HG03558 (cell line): Measurements from ENCODE around the gene CDH19.

Experiments used
- ATAC-seq: cut with Tn5 transposase; IDR thresholded peaks from one replicate; pipeline ENCODE4 v1.9.1; 2021; ENCODE audit warnings: moderate number of reproducible peaks; ENCODE audit not compliant: unreplicated experiment; ENCODE audit errors: extremely low read depth

CDH19 gene, protein sequence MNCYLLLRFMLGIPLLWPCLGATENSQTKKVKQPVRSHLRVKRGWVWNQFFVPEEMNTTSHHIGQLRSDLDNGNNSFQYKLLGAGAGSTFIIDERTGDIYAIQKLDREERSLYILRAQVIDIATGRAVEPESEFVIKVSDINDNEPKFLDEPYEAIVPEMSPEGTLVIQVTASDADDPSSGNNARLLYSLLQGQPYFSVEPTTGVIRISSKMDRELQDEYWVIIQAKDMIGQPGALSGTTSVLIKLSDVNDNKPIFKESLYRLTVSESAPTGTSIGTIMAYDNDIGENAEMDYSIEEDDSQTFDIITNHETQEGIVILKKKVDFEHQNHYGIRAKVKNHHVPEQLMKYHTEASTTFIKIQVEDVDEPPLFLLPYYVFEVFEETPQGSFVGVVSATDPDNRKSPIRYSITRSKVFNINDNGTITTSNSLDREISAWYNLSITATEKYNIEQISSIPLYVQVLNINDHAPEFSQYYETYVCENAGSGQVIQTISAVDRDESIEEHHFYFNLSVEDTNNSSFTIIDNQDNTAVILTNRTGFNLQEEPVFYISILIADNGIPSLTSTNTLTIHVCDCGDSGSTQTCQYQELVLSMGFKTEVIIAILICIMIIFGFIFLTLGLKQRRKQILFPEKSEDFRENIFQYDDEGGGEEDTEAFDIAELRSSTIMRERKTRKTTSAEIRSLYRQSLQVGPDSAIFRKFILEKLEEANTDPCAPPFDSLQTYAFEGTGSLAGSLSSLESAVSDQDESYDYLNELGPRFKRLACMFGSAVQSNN

DNA sequence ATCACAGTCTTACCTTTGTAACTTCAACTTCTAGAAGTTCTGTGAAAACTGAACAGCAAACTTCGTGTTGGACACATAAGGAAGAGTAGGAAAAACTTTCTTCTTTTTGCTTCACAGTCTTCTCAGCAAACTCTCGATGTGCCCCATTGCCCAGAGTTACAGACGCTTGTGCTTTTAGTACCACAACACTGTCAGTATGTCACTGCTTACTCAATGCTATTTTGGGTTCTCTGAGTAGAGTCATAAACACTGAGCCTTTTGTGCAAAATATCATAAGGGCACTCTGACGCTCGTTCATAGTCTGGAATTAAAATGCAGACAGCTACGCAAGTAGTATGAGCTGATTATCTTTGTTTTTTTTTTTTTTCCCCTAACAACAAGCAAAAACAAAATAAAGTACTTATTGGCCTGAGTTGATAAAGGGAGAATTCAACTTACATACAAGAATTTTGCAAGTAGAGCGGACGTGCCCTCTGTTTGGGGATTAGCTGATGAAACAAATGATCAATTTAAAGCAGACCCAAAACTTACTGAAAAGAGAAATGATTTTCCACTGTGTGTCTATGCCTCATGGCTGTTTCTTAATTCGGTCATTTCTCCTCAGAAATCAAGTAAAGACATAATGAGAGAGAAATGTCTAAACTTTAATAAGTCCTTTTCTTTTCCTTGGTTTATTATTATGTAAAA, at the start of gene CDH19:
CDH19 (minus strand) TSS at position 150 of the 687 bp plus-strand sequence. CDS start 31,886 bp downstream, outside the sequence.
- no peak for ATAC-seq

DNA sequence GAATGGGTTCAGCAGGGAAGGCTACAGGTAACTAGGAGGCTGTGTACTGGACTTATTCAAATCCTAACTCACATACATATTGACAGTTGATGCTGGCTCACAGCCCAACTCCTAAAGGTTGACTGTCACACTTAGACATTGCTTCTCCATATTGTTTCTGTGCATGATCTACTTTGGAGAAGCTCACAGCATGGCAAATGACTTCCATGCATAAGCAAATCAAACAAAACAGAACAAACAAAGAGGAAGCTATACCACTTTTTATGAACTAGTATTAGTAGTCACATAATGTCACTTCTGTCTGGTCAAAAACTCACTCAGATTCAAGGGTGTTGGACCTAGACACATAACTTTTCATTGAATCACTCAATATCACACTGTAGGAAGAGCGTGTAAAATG, 43.8 kb upstream of the CDH19 start:
- no peak for ATAC-seq

DNA sequence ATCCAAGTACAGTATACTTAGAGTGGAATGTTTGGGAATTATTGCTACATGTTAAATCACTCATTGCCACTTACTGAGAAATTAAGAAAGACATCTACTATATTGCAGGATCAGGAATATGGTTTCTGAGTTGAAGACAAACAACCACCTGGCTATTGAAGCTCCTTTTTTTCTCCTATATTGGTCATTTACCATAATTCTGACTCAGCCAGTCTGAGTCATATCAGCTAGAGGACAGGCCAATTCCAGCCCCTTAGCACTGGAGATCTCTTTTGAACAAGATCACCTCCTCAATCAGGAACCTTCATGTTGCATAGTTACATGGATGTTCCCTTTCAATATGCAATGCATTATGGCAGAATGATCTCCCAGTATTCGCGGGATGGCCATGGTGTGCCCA, 42.7 kb upstream of the CDH19 start:
- no peak for ATAC-seq

DNA sequence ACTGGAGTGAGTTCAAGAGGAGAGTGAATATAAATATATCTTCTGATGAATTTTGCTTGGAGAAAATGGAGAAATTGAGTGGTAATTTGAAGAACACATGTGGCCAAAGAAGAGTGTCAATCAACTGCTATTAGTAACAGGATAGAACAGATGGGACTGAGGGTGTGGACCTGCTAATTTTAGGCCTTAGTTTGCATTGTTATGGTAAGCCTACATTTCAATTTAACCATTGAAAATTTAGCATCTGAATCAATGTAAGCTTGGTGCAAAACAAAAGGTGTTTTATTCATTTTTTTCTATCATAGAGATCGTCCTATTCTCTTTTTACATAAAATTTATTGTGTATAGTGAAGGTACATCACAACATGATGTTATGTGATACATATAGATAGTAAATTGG, 42.1 kb upstream of the CDH19 start:
- no peak for ATAC-seq

DNA sequence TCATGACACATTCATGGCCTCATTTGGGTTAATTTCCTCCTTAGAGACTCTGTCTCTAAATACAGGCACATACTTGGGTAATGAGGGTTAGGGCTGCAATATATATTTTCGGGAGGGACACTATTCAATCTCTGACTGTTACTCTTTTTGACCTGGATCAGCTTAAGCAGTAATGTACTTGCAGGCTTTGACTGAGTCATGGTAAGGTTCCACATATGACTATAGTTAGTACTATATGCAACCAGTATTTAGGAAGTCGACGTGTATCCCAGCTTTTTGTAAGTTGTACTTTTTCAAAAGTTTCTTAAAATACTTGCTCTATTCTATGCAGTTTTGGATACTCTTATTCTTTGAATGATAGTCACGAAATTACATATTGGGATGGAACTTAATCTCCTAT, 37.2 kb upstream of the CDH19 start:
- ATAC-seq, result no peak

DNA sequence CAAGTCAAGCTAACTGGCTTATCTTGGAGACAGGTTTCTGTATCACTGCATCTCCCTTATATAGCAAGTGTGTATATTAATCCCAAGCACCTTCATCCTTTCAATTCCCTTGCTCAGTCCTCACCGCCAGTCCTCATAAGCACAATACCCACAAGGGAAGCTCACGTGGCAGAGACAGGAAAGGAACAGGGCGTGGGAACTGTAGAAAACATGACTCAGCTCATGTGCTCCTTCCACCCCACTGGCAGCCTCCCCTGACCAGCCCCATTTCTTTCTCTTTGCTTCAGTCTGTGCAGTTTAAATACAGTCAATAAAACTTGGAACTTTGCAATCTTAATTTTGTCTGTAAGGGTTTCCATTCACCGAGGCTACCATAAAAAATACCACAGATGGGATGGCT, 36.5 kb upstream of the CDH19 start:
- ATAC-seq, result no peak

DNA sequence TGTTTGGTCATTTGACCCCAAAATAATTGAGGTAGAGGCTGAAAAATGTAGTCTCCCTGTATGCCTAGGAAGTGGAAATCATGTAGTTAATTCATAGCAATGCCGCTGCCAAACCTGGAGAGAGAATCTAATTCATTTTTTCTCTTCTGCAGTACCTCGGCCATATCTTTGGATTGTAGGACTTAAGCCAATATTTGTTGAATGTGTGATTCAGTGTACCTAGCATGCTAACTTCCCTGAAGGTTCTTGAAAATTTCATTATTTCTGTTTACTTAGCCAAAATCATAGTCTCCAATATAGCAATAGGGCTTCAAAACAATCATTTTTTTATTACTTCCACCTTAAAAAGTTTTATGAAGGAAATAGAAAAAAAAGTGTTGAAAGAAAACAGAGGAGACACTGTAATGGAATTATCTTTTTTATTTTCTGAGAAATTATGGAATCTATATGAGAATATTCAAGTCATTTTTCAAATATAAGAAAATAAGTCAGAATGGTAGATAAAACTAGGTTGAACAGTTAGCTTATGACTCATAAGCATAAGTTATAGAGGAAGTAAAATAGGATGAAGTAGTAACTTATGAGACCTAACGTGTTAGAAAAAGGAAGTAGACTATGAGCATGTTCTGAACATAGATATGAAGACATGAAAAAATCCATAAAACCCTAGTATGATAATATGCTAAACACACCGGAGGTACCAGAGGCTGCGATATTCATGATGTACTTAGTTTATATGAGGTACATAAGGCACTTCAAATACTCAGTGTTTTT, 35.2 kb upstream of the CDH19 start:
- ATAC-seq, result no peak

DNA sequence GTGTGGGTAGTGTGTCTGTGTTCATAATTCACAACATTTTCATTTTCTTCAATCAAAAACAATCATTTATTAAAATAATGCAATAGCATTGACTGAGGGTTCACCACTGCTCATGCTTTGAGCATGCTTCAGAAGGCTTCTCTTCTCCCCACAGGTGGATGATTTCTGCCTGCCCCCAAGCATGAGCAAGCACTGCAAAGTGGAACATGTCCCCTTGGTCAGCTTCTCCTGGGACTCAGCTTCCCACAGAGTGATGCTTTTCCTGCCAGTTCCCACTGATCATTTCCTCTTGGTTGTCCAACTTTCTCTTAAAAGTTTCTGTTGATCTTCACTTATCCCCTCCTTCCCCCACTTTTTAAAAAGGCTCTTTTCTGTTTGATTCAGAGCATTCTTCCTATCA, 31.5 kb upstream of the CDH19 start:
- ATAC-seq, result no peak

DNA sequence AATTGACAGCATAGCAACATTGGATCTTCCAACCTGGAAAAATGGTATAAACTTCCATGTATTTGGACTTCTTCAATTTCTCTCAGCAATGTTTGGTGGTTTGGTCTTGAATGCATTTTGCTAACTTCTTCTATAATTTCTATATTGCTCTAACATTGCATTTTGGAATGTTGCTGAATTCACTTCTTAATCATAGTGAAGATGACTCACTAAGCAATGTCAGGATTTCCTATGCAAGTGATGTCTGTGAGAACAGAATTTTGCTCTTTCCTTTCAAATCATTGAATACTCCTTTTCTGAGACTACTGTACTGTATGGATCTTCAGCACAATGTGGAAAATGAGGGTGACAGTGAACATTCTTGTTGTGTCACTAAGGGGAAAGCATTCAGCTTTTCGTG, 28.9 kb upstream of the CDH19 start:
- no peak for ATAC-seq

DNA sequence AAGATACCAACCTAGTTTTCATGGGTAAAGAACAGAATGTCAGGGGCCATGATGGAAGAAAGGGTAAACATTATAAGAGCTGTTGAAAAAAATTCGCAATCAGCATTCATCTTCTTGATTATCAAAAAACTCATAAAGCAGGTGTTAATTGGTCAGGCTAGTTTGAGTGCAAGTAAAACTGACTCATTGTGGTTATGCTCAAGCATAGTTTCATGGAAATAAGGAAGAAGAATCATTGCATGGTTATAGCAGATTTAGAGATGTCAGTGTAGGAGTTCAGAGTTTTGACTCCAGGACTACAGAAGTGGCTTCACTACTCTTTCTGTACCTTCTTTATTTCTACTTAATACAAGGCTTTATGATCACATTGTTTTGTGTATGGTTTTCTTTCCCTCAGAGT, 26.9 kb upstream of the CDH19 start:
- no peak for ATAC-seq

DNA sequence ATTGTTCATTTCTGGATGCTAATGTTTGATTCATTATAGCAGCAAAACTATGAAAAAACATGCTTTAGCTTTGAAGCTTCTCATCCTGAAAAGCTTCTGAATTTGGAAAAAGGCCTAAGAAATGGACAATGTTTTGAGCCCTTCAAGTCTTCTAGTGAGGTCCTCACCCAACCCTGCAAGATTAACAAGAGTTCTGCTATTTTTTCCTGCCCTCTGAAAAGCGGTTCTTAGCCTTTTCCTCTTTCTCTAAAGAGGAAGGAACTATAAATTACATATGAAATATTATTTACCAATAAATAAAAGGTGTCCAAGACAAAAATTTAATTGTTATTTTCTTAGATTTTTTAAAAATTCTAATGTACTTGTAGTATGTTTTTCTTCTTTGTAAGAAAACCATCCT, 19.9 kb upstream of the CDH19 start:
- ATAC-seq, result no peak

DNA sequence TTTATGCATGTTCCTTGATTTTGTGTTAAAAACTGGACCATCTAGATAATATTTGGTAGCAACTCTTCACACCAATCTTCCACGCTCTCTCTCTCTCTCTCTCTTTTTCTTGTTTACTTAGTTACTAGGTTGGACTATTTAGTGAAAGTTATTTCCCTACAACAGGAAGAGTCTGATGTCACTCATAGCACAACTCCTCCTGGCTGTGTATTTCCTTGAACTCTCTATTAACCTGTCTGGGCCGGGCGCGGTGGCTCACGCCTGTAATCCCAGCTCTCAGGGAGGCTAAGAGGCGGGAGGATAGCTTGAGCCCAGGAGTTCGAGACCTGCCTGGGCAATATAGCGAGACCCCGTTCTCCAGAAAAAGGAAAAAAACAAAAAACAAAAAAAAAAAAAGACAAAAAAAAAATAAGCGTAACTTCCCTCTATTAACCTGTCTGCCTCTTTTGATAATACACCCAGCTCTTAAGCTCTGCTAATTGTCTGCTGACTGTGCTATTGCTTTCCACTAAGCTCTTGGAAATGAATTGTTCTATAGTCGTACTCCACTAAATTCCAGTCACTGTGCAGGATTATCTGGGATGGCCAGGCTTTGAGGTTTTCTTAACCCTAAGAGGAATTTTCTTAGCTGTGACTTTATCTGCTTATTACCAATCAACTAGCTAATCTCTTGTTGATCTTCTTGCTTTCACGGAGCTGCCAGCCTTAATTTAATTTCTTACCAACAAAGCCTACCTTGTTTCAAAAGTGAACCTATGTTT, 18.1 kb upstream of the CDH19 start:
- ATAC-seq, result no peak

DNA sequence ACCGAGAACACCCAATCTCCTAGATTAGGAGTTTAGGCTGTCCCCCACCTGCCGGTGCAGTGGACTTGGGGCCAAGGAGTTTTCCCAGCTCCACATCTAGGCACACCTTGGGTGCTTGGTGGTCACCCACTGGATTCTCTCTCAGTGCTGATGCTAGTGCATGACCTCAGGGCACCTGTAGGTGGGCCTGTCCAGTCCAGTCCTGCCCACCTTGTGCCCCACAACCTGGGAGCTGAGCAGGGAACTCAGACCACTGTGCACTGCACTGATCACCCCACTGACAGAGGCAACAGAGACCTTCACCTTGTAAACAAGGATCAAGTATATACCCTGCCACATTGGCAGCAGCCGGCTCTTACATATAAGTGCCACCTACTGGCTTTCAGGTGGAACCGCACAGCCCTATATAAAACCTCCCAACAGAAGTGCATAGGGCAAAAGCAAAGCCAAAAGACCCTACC, 12.7 kb upstream of the CDH19 start:
- ATAC-seq, result no peak

DNA sequence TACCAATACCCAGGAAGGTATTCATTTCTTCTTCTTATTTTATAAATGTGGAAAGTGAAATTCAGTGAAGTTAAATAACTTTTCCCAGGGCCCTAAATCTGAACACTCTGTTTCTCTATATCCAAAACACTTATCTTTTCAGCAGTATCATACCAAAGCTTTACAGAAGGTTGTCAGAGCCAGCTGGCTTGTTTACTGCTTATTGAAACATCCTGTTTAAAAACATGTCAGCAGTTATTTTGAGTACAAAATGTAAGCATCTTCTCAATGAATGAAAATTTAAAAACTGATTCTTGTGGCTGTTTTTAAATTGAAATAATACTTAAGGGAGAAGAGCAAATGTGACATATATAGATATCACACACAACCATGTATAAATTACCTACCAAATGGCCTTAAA, 11.3 kb upstream of the CDH19 start:
- no peak for ATAC-seq

DNA sequence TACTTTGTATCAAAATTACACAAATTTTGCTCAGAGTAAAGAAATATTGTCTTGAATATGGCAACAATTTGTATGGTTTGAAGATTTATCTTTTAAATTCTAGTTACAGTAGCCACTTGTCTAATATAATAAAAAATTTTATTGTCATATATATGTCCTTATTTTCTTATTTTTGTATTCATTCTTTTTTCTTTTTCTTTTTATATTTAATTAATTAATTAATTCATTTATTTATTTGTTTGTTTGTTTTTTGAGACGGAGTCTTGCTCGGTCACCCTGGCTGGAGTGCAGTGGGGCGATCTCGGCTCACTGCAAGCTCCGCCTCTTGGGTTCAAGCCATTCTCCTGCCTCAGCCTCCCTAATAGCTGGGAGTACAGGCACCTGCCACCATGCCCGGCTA, 3.7 kb upstream of the CDH19 start:
- no peak for ATAC-seq

DNA sequence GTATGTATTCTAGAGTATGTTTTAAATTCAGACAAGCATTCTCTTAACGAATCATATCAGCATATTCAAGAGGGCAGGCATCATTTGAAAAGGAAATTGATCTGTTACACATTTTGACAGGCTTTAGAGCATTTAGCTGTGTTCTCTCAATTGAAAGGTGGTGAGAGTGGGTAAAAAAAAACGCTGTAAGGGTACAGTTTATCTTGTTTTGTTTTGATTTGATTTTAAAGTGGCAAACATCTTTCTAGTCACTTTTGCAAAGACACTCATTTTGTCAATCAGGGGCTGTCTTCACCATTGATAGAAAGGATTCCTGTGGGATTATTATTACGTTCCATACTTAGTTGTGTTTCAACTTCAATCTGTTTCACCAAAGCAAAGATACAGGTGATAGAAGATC, 2.2 kb downstream of the CDH19 start:
- ATAC-seq, result no peak

DNA sequence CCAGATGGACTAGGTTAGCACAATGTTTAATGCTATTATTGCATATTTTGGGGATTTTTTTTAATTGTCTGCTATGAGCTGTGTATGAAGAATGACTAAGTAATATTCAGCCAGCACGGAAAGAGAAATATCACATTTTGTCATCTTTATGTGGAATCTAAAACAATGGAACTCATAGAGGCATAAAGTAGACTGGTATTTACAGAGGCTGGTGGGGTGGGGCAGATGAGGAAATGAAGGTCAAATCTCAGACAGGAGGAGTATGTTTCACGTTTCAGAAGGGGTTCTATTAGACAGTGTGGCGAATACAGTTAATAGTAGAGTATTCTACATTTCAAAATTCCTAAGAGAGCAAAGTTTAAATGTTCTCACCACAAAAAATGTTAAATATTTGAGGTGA, 4.7 kb downstream of the CDH19 start:
- ATAC-seq, result no peak

DNA sequence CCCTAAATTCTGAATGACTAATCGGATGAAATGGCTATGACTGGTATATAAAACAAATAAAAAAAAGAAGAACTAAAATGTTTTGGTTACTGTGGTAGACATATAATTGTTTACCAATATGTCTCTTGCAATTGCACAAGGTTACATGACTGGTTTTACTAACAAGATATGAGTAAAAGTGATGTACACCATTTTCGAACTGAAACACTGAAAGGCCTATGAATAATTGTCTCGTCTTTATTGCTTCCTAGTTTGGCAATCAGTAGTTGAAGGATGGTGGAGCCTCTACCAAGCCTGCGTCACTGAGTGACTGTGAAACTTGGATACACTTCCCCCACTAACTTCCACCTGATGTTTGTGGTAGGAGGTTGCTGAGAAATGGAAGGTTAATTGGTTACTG, 16.5 kb downstream of the CDH19 start:
- no peak for ATAC-seq

DNA sequence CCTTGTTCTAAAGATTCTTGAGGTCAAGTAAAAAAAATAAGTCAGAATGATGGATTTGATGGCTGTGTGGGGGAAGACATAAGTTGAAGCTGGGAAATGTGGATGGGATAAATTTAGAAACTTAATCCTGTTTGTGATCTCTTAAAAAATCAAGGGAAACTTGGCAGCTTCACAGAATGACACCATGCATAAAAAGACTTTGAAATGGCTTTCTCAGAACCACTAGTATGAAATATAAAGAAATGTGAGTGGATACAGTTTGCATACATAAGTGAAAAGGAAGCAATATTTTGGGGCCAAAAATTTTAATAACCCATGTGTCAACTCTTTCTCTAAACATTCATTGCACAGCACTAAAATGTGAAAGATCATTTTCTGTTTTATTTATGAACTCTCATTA, 21.7 kb downstream of the CDH19 start:
- ATAC-seq, result no peak

DNA sequence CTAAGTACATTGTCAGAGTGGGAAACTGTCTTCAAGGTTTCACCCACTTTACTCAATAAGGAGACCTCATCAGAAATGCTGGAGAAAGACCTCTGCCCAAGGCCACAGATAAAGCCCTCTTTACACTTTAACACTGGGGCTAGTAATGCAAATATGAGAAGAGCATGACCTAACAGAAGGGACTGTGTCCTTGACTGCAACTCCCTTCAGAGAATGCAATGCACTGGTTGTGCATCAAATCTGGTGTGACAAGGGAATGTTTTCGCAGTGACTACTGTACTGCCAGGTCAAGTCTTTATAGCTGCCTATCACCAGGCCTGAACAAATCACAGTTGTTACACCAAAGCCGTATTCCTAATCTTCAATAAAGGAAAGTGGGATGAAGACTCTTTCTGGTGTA, 28.6 kb downstream of the CDH19 start:
- ATAC-seq, result no peak
